LNCaP clone FGC (cell line): Measurements from ENCODE around the gene CPNE1.

ENCODE experiments used
- DNase-seq: peaks from one replicate; pipeline ENCODE4 v3.0.0-alpha.2; 2011; ENCODE audit warnings: low read depth
- H3K4me3 ChIP-seq: 2 replicates; pipeline ENCODE4 v1.5.1; 2011; ENCODE audit warnings: mild to moderate bottlenecking, low read depth, low read length, control low read depth
- TF ChIP-seq, protein P1 (sequence below): IDR thresholded peaks from 2 replicates; pipeline ENCODE4 v1.5.1; 2012; ENCODE audit warnings: mild to moderate bottlenecking; ENCODE audit not compliant: control insufficient read depth, insufficient read depth; ENCODE audit errors: extremely low read depth

Gene CPNE1

DNA sequence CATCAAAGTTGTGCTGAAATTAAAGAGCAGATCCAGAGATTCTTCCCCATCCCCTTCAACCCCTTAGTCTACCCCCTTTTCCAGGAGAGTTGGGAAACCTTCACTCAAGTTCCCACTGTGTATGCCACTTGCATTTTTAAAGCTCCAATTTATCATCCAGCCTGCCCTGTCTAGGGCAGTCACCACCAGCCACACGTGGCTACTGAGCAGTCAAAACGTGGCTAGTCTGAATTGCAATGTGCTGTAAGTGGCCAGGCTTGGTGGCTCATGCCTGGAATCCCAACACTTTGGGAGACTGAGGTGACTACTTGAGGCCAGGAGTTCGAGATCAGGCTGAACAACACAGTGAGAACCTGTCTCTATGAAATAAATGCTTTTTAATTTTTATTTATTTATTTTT is 87.9 kb downstream of the CPNE1 start:
- no peak overlapping the region for H3K4me3 ChIP-seq

More for the DNA sequence above, 87.9 kb downstream of the CPNE1 start:
- TF ChIP-seq, protein P1, sequence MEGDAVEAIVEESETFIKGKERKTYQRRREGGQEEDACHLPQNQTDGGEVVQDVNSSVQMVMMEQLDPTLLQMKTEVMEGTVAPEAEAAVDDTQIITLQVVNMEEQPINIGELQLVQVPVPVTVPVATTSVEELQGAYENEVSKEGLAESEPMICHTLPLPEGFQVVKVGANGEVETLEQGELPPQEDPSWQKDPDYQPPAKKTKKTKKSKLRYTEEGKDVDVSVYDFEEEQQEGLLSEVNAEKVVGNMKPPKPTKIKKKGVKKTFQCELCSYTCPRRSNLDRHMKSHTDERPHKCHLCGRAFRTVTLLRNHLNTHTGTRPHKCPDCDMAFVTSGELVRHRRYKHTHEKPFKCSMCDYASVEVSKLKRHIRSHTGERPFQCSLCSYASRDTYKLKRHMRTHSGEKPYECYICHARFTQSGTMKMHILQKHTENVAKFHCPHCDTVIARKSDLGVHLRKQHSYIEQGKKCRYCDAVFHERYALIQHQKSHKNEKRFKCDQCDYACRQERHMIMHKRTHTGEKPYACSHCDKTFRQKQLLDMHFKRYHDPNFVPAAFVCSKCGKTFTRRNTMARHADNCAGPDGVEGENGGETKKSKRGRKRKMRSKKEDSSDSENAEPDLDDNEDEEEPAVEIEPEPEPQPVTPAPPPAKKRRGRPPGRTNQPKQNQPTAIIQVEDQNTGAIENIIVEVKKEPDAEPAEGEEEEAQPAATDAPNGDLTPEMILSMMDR, result no peak
- DNase-seq, result no peak
